BJ (cell line): ENCODE data around the gene ENGASE. TPM values are rescaled to one million over a fixed set of nuclear protein-coding genes. Genes with fewer than 3 reads are reported as not detected.

Source experiments
- CTCF ChIA-PET: fragments of 350-600 bp; formaldehyde crosslinking; extraction: SDS; loops from one replicate; lab custom pipeline; 2021; ENCODE audit warnings: antibody characterized with exemption, inconsistent platforms; lab: Yijun Ruan, JAX
- POLR2A ChIA-PET: fragments of 300-600 bp; sonication (Branson Sonifier 250); formaldehyde crosslinking; extraction: SDS; loops from one replicate; lab custom pipeline; 2021; ENCODE audit warnings: antibody characterized with exemption; lab: Charles Lee
- DNase-seq: peaks from one replicate; pipeline ENCODE4 v3.0.0-alpha.2; 2011; ENCODE audit warnings: low read depth
- H3K27me3 ChIP-seq: 2 replicates; pipeline ENCODE4 v1.6.0; 2011; ENCODE audit warnings: low read length; ENCODE audit not compliant: control insufficient read depth, insufficient read depth
- H3K36me3 ChIP-seq: 2 replicates; pipeline ENCODE4 v1.5.1; 2011; ENCODE audit warnings: low read length; ENCODE audit not compliant: control insufficient read depth, insufficient read depth
- H3K4me3 ChIP-seq: 2 replicates; pipeline ENCODE4 v1.5.1; 2011; ENCODE audit warnings: low read depth, mild to moderate bottlenecking, control low read depth, low read length
- CTCF ChIP-seq: IDR thresholded peaks from 2 replicates; pipeline ENCODE4 v1.5.1; 2011; ENCODE audit warnings: low read depth, mild to moderate bottlenecking, control low read depth, inconsistent platforms, low read length, moderate library complexity; ENCODE audit not compliant: insufficient read depth
- polyA plus RNA-seq: library from polyadenylated mRNA; depleted of rRNA; stranded (reverse); fragments of >200 nt; gene quantifications from 2 replicates; pipeline ENCODE4 v1.2.3, GENCODE V29; 2011

The ENGASE gene
- polyA plus RNA-seq, 1 experiment, result 7.4 TPM

DNA sequence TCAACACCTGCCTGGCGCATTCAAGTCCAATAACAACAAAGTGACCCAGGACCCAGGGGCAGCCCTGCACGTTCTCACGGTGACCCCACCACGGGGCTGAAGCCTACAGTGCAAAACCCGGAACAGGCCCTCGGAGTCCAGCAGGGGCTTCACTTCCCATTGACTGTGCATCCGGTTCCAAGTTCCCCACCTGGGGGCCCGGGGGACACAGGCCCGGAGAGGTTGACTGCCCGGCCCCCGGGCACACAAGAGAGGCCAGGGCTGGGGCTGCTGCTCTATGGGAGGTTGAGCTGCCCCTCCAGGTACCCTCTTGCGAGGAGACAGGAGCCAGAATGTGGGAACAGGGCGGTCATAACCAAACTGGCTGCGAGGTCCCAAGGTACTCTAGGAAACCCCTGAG, 31.3 kb downstream of the ENGASE start:
- Histone ChIP-seq H3K4me3 (no peak overlapping the region), H3K27me3 (peaks cover 11% of the 10 kb centered on the region), H3K36me3 (no peaks in the 10 kb centered on the region)
- ChIA-PET POLR2A (no interaction called here), CTCF (interaction anchor here (0.8 to 1.7 kb wide), 3 partner anchors 17 to 279 kb away, joined by 3 to 5 read pairs (median 3); no protein-coding TSS in a partner anchor)
- DNase-seq, result no peak
- no peak for TF ChIP-seq CTCF

- POLR2A ChIA-PET, result no interaction called here
- no peak overlapping the region for H3K4me3 ChIP-seq
- CTCF ChIA-PET, result no interaction called here
- H3K27me3 ChIP-seq, result peaks cover 9% of the 10 kb centered on the region
- no peaks in the 10 kb centered on the region for H3K36me3 ChIP-seq
- no peak for DNase-seq
- no peak for TF ChIP-seq CTCF
Measured at GRCh38 chr17:79106958-79107357, 32.3 kb downstream of the ENGASE start.

GRCh38 chr17:79107499-79108231, 33.0 kb downstream of the ENGASE start:
- ChIA-PET POLR2A (no interaction called here), CTCF (interaction anchor here (1.9 kb wide), 1 partner anchor 20 kb away, joined by 8 read pairs; no protein-coding TSS in a partner anchor)
- Histone ChIP-seq H3K36me3 (no peaks in the 10 kb centered on the region), H3K27me3 (peaks cover 9% of the 10 kb centered on the region), H3K4me3 (no peak overlapping the region)
- DNase-seq, result no peak
- TF ChIP-seq CTCF, result no peak

GRCh38 chr17:79108232-79108850, 33.7 kb downstream of the ENGASE start:
- no peak for DNase-seq
- no peaks in the 10 kb centered on the region for H3K36me3 ChIP-seq
- peaks cover 9% of the 10 kb centered on the region for H3K27me3 ChIP-seq
- CTCF ChIA-PET, result interaction anchor here (1.9 kb wide), 1 partner anchor 21 kb away, joined by 8 read pairs; no protein-coding TSS in a partner anchor
- POLR2A ChIA-PET, result no interaction called here
- no peak for TF ChIP-seq CTCF
- no peak overlapping the region for H3K4me3 ChIP-seq

DNA sequence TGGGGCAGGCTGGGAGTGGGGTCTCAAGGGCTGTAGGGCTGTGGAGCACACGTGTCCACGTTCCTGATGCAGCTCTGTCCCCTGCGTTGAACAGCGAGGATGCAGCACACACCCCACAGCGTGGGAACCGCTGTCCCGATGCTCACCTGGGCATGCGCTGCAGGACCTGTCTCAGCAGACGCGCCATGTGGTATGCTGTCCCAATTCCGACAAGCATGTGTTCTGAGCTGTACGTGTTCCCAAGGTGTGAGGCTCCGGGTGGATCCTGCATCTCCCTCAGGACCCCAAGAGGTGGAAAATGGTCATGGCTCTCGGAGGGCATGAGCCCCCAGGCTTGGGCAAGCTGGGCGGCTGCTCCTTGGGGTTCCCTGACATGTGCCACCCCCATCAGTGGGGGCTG, 34.2 kb downstream of the ENGASE start:
- ChIA-PET CTCF (interaction anchor here (1.0 to 1.9 kb wide), 2 partner anchors 8 to 22 kb away, joined by 3 to 8 read pairs; no protein-coding TSS in a partner anchor), POLR2A (no interaction called here)
- DNase-seq, result no peak
- Histone ChIP-seq H3K36me3 (no peaks in the 10 kb centered on the region), H3K27me3 (peaks cover 14% of the 10 kb centered on the region), H3K4me3 (no peak overlapping the region)
- no peak for TF ChIP-seq CTCF
